Esophagus squamous epithelium (tissue), 5 donors: ENCODE measurements around the gene CISD3. TPM values are rescaled to one million over a fixed set of nuclear protein-coding genes. Genes with fewer than 3 reads are reported as not detected.
A peak's percentile ranks its signal among the peaks of the same experiment; 100 is the strongest.

Source experiments
- DNase-seq: peaks from one replicate; lab custom pipeline; 2025; lab: John Stamatoyannopoulos, UW
- H3K27ac ChIP-seq, 4 donors: fragments of 200-600 bp; sonication (generic); one replicate each; pipeline ENCODE4 v1.5.1; 2016 to 2019; ENCODE audit warnings: mild to moderate bottlenecking in 1 of 4
- H3K27me3 ChIP-seq, 4 donors: fragments of 200-600 bp; sonication (generic); 1 replicate in 3 of 4; 2 replicates in 1 of 4; pipeline versions ENCODE4 v1.5.1 to v1.6.0; 2017 to 2021; ENCODE audit warnings: antibody characterized with exemption in 1 of 4
- H3K36me3 ChIP-seq, 3 donors: fragments of 200-600 bp; sonication (generic); one replicate each; pipeline ENCODE4 v1.5.1; 2016 to 2019
- H3K4me1 ChIP-seq, 3 donors: fragments of 200-600 bp; sonication (generic); one replicate each; pipeline ENCODE4 v1.5.1; 2017 to 2019
- H3K4me3 ChIP-seq, 4 donors: fragments of 200-600 bp; sonication (generic); 1 replicate in 3 of 4; 2 replicates in 1 of 4; pipeline ENCODE4 v1.5.1; 2016 to 2019; ENCODE audit warnings: mild to moderate bottlenecking in 2 of 4, moderate library complexity in 1 of 4
- H3K9me3 ChIP-seq, 3 donors: fragments of 200-600 bp; sonication (generic); one replicate each; pipeline ENCODE4 v1.5.1; 2016 to 2019
- POLR2A ChIP-seq, 4 donors: fragments of 450-650 bp; IDR thresholded peaks; one replicate each; pipeline ENCODE4 v1.6.1; 2017; ENCODE audit warnings: antibody characterized with exemption in 4 of 4, mild to moderate bottlenecking in 4 of 4, moderate library complexity in 3 of 4
- WGBS, 2 donors: methylation state at CpG; one replicate each; pipeline ENCODE4 v1.1.5; 2018; 5-methylcytosine and 5-hydroxymethylcytosine counted together
- intact Hi-C: fragments of 100-400 bp; cut with DNase I; formaldehyde crosslinking; loops from one replicate; pipeline ENCODE4 v1.15.0; 2022
- total RNA-seq, 4 donors: library from RNA; depleted of rRNA; stranded (reverse); fragments of >200 nt; gene quantifications; one replicate each; pipeline ENCODE4 v1.1.0, GENCODE V29; 2016
- TF ChIP-seq, protein P1 (sequence below), 6 experiments: fragments of 450-650 bp in 4 of 6; fragments of 200-600 bp in 2 of 6; sonication (generic) in 2 of 6; IDR thresholded peaks; one replicate each; pipeline ENCODE4 v1.5.1; 2016 to 2019; ENCODE audit warnings: antibody characterized with exemption in 6 of 6, mild to moderate bottlenecking in 4 of 6, moderate library complexity in 4 of 6
- donor health status: DM: yes; HTN: yes; CAD: no.

The CISD3 gene
- total RNA-seq, 4 donors from 2014 or later: 4.9 to 8.3 (median 7.8) TPM

DNA sequence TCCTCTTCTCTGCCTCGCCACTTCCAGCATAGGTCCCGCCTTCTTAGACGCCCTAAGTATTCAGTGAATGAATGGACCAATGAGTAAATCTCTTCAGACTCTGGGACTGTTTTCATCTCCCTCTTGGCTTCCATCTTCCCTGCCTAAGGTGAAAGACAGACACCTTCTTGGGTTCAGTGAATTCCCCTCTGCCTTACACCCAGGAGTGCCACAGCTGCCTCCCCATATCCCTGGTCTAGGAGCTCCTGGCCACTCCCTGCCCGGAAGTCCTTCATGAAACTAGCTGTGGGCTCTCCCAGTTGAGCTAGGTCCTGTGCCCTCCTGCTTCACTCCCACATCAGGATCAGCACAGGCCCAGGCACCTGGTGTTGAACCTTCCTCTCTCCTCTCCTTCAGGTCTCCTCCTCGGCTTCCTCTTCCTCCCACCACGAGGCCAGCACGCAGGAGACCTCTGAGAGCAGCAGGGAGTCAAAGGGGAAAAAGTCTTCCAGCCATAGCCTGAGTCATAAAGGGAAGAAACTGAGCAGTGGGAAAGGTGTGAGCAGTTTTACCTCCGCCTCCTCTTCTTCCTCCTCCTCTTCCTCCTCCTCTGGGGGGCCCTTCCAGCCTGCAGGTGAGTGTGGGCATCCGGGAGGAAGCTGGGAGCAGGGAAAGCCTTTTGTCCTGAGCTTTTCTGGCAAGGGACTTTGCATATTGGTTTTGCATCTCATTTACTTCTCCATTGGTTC is 14.8 kb upstream of the CISD3 start:
- Histone ChIP-seq H3K9me3 (no peaks in the 10 kb centered on the region), H3K36me3 (peaks cover 40 to 100% (median 46%) of the 10 kb centered on the region in 3 donors), H3K4me1 (peaks cover 0 to 25% (median 0%) of the 10 kb centered on the region in 3 donors), H3K4me3 (no peak overlapping the region), H3K27me3 (no peaks in the 10 kb centered on the region), H3K27ac (no peak overlapping the region)
- TF ChIP-seq, protein P1, sequence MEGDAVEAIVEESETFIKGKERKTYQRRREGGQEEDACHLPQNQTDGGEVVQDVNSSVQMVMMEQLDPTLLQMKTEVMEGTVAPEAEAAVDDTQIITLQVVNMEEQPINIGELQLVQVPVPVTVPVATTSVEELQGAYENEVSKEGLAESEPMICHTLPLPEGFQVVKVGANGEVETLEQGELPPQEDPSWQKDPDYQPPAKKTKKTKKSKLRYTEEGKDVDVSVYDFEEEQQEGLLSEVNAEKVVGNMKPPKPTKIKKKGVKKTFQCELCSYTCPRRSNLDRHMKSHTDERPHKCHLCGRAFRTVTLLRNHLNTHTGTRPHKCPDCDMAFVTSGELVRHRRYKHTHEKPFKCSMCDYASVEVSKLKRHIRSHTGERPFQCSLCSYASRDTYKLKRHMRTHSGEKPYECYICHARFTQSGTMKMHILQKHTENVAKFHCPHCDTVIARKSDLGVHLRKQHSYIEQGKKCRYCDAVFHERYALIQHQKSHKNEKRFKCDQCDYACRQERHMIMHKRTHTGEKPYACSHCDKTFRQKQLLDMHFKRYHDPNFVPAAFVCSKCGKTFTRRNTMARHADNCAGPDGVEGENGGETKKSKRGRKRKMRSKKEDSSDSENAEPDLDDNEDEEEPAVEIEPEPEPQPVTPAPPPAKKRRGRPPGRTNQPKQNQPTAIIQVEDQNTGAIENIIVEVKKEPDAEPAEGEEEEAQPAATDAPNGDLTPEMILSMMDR (IDR thresholded peaks at IDR 0.05): no peak
- TF ChIP-seq POLR2A (IDR thresholded peaks at IDR 0.05): no peak
- intact Hi-C loops: no loop called here
- 74 to 87% methylated on average over 6 to 8 of the region's 9 CpGs for WGBS, 2 donors
- DNase-seq: no peak

DNA sequence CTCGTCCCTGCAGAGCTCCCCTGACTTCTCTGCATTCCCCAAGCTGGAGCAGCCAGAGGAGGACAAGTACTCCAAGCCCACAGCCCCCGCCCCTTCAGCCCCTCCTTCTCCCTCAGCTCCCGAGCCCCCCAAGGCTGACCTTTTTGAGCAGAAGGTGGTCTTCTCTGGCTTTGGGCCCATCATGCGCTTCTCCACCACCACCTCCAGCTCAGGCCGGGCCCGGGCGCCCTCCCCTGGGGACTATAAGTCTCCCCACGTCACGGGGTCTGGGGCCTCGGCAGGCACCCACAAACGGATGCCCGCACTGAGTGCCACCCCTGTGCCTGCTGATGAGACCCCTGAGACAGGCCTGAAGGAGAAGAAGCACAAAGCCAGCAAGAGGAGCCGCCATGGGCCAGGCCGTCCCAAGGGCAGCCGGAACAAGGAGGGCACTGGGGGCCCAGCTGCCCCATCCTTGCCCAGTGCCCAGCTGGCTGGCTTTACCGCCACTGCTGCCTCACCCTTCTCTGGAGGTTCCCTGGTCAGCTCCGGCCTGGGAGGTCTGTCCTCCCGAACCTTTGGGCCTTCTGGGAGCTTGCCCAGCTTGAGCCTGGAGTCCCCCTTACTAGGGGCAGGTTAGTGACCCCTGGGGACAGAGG is 13.7 kb upstream of the CISD3 start:
- no peak overlapping the region for H3K27ac ChIP-seq
- whole genome bisulfite sequencing, 2 donors: 33 to 95% methylated on average over 1 to 4 of the region's 18 CpGs
- H3K36me3 ChIP-seq: peaks cover 45 to 100% (median 47%) of the 10 kb centered on the region in 3 donors
- TF ChIP-seq, protein P1 (IDR thresholded peaks at IDR 0.05): no peak
- no peak for TF ChIP-seq POLR2A (IDR thresholded peaks at IDR 0.05)
- no peaks in the 10 kb centered on the region for H3K27me3 ChIP-seq
- DNase-seq: no peak
- H3K9me3 ChIP-seq: no peaks in the 10 kb centered on the region
- peaks cover 0 to 24% (median 0%) of the 10 kb centered on the region in 3 donors for H3K4me1 ChIP-seq
- intact Hi-C loops: no loop called here
- no peak overlapping the region for H3K4me3 ChIP-seq

DNA sequence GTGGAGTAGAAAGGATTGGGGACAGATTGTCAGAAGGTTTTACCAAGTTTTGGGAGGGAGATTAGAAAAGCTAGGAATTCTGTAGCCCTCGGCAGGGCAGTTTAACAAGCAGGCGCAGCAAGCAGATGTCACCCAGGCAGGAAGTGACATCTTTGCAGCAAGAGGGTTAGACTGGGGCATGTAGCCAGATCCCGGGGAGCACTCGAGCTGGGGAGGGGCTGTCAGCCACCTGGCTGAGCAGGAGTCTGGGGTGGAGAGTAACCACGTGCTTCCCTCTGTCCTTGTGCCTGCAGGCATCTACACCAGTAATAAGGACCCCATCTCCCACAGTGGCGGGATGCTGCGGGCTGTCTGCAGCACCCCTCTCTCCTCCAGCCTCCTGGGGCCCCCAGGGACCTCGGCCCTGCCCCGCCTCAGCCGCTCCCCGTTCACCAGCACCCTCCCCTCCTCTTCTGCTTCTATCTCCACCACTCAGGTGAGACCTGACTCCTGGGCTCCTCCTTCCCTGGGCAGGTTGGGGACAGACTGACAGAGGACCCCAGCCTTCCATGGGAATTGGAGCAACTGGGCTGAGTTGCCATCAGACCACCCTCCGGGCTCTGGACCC is 12.9 kb upstream of the CISD3 start:
- Histone ChIP-seq H3K27ac (peak overlapping the region in 1 of 4 donors; percentile 60), H3K36me3 (peaks cover 44 to 100% (median 48%) of the 10 kb centered on the region in 3 donors), H3K27me3 (no peaks in the 10 kb centered on the region), H3K4me1 (peaks cover 0 to 24% (median 0%) of the 10 kb centered on the region in 3 donors), H3K9me3 (no peaks in the 10 kb centered on the region), H3K4me3 (no peak overlapping the region)
- TF ChIP-seq, protein P1 (IDR thresholded peaks at IDR 0.05): no peak
- TF ChIP-seq POLR2A (IDR thresholded peaks at IDR 0.05): no peak
- intact Hi-C loops: no loop called here
- WGBS, 2 donors: 72 to 77% methylated on average over 6 to 7 of the region's 12 CpGs
- no peak for DNase-seq

DNA sequence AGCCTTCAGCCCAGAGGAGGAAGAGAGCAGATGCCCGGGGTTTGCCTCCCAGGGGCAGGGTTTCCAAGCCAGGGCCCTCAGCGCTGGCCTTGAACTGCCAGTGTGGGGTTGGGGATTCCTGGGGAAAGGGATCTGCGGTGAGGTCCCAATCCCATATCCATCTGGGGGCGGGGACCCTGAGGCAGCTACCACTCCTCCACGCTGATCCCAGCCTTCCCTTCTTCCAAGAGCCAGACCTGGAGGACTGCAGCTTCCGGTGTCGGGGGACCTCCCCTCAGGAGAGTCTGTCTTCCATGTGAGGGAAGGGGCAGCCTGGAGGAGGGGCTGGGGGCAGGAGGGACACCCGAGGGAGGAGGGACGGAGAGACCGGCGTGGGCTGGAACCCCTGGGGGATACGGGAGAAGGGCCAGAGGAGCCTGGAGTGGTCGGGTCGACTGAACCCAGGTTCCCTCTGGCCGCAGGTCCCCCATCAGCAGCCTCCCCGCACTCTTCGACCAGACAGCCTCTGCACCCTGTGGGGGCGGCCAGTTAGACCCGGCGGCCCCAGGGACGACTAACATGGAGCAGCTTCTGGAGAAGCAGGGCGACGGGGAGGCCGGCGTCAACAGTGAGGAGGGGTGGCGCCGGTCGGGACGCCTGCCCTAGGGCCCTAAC is 10.7 kb upstream of the CISD3 start:
- 88 to 90% methylated on average over 4 to 12 of the region's 29 CpGs for WGBS, 2 donors
- Histone ChIP-seq H3K36me3 (peaks cover 36 to 100% (median 45%) of the 10 kb centered on the region in 3 donors), H3K27ac (peak overlapping the region in 2 of 4 donors; percentile 22 to 60), H3K27me3 (no peaks in the 10 kb centered on the region), H3K9me3 (no peaks in the 10 kb centered on the region), H3K4me1 (peaks cover 0 to 31% (median 0%) of the 10 kb centered on the region in 3 donors), H3K4me3 (no peak overlapping the region)
- DNase-seq: no peak
- TF ChIP-seq POLR2A (IDR thresholded peaks at IDR 0.05): no peak
- TF ChIP-seq, protein P1 (IDR thresholded peaks at IDR 0.05): no peak
- intact Hi-C loops: no loop called here
